GM21619 (cell line): Measurements from ENCODE around the gene MACC1.
"Not testable (repeated sequence)": the region's sequence is repeated elsewhere in the genome, so short reads cannot be mapped to it uniquely, and the experiment has no call there.

Experiments
- ATAC-seq: cut with Tn5 transposase; IDR thresholded peaks from one replicate; pipeline ENCODE4 v1.9.1; 2021; ENCODE audit not compliant: unreplicated experiment

Gene MACC1

DNA sequence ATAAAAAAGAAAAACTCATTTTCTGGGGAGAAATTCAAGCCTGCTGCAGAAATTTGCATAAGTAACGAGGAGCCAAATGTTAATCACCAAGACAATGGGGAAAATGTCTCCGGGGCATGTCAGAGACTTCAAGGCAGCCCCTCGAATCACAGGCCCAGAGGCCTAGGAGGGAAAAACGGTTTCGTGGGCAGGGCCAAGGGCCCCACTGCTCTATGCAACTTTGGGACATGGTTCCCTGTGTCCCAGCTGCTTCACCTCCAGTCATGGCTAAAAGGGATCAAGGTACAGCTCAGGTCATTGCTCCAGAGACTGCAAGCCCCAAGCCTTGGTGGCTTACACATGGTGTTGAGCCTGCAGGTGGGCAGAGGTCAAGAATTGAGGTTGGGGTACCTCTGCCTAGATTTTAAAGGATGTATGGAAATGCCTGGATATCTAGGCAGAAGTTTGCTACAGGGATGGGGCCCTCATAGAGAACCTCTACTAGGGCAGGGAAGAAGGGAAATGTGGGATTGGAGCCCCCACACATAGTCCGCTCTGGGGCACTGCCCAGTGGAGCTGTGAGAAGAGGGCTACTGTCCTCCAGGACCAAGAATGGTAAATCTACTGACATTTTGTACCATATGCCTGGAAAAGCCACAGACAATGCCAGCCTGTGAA, 8.4 kb downstream of the MACC1 start:
- ATAC-seq, result no peak

DNA sequence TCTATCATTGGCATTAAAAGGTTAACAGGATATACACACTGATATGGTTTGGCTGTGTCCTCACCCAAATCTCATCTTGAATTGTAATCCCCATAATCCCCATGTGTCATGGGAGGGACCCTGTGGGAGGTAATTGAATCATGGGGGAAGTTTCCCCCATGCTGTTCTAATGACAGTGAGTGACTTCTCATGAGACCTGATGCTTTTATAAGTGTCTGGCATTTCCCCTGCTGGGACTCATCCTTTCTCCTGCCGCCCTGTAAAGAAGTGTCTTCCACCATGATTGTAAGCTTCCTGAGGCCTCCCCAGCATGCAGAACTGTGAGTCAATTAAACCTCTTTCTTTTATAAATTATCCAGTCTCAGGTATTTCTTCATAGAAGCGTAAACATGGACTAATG, 9.4 kb downstream of the MACC1 start:
- ATAC-seq, result not testable (repeated sequence)

DNA sequence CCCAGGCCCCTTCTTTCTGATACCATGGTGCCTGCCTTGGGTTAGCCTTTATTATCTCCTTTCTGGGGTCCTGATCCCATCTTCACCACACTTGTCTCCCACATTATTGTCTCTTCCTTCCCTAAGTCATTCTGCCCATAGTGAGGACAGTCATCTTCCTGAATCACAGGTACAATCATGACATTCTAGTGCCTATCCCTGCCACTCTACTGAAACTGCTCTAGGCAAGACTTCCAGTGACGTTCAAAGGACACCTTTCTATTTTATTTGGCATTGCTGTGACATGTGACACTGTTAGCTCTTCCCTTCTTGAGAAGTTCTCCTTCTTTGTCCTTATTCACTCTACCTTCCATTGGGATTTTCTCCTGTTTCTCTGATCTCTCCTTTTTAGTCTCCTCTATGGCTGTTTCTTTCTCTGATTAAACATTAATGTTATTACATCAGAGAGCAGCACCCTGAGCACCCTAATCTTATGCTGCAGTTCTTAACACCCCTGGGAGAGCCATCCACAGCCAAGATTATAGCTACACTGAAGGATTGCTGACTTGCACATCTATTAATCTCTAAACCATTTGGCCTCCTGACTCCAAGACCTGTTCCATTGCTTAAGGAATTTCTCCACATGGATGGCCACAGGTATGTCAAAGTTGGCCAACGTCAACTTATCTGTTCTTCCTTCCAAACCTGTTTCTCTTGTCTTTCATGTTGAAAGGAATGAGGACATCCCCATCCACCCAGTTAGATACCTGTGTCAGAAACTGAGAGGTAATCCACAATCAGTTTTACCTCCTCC, 10.9 kb downstream of the MACC1 start:
- ATAC-seq, result no peak

DNA sequence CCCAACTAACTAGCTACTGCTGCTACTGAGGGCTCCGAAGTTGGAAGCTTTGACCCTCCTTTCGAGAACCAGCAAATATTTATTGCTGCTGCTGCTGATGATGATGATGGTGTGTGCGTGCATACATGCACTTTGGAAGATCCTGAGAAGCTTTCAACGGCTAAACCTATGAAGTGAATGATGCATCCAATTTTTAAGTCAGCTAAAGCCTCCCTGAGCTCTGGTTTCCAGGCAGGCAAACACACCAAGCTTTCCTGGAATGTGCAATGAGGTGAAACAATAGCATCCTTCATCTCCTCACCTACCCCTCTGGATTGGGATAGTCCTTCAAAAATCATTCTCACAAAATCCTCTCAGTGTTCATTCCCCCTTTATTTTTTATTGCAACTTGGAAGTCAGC, 13.9 kb downstream of the MACC1 start:
- no peak for ATAC-seq

- peak; percentile 34 for ATAC-seq
These were observed 15.8 kb downstream of the MACC1 start for GRCh38 chr7:20201380-20201779.

GRCh38 chr7:20200971-20201370, 16.2 kb downstream of the MACC1 start:
- ATAC-seq, result no peak

DNA sequence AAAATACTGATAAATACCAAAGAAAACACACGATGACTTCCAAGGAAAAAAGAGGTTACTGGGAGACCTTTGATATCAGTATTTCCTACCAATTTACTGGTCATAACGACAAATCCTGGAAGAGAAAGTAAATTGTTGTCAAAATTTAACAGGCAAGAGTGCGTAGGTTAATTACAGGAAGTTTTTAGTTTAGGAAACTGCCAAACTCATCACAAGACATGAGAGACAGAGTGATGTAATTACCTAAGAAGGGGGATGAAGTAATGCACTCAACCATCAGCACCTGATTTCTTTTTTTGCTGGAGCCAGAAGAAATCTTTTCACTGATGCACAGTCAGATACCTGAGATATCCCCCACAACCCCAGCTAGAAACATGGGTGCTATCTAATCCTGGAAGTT, 16.8 kb downstream of the MACC1 start:
- peak; percentile 33 for ATAC-seq

GRCh38 chr7:20199015-20199737, 18.0 kb downstream of the MACC1 start:
- ATAC-seq, result peak; percentile 84

DNA sequence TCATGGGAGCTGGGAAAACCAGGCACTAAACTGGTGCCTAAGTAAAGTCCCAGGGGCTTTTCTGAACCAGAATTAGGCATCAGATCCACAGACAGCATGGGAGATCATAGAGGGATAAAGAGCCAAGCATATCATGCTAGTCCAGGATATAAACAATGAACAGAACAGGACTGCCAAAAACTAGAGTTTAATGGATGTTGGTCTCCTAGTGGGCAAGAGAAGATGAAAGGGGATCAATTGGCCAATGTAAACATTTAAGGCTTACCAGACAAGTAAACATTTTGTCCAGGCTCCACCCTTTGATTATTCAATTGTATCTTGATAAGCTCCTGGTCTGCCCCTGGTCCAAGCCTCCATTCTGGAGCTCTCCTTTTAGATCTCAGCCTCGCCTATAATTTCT, 18.9 kb downstream of the MACC1 start:
- no peak for ATAC-seq

GRCh38 chr7:20197837-20198236, 19.3 kb downstream of the MACC1 start:
- no peak for ATAC-seq

GRCh38 chr7:20197125-20197748, 19.9 kb downstream of the MACC1 start:
- no peak for ATAC-seq

- no peak for ATAC-seq
These were observed 22.7 kb downstream of the MACC1 start for GRCh38 chr7:20194343-20194995.

GRCh38 chr7:20193873-20194272, 23.3 kb downstream of the MACC1 start:
- ATAC-seq, result no peak

- ATAC-seq, result peak; percentile 86
These were observed 23.9 kb downstream of the MACC1 start for GRCh38 chr7:20193242-20193777.

GRCh38 chr7:20191391-20191869, 25.8 kb downstream of the MACC1 start:
- no peak for ATAC-seq

DNA sequence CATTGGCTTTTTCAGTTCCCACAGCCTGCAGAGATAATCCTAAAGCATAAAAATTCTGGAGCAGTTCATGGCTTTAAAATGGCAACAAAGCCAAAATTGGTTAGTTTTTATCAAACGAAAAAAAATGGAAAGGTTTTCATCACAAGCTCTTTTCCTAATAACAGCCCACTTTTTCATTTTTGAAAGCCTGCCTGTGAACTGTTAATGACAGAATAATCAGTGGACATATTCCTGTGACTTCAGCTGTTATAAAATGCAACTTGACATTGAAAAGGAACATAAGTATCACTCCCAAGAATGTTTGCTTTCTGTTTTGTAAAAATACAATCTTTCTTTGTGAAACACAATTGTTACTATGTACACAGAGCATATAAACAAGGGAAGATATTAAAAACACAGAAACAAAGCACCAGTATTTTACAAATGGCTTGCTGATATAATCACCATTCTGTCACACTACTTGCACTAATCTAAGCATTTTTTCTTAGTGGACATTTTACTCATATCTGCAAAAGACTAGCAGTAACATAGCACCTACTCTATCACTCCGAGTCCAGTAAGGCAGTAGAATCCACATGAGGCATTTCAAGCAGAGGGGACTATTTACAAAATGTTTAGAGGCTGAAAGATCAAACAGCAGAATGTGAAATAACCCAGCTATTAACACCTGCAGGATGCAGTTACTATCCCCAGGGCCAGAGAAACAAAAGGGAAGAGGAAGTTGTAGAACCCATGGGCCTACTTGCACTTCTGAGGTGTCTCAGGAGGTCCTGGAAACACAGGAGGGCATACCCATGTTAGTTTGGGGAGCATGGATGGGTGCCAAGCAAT, 26.4 kb downstream of the MACC1 start:
- ATAC-seq, result no peak

- no peak for ATAC-seq
These were observed 27.3 kb downstream of the MACC1 start for GRCh38 chr7:20189852-20190251.

DNA sequence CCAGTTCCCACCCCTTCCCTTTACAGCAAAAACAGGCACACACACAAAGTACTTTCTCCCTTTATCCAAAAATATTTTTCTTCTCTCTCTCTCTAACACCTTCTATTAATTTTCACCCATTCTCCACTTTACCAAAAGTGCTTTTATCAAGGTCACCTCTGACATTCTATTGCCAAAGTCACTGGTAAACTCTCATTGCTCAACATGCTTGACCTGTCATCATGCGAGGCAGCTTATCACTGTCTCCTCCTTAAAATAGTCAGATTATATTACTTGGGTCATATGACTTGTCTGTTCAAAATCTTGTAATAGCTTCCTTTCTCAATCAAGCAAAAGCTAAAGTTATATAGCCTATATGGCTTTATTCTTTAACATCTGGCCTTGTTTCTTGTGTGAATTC, 28.6 kb downstream of the MACC1 start:
- ATAC-seq, result no peak

DNA sequence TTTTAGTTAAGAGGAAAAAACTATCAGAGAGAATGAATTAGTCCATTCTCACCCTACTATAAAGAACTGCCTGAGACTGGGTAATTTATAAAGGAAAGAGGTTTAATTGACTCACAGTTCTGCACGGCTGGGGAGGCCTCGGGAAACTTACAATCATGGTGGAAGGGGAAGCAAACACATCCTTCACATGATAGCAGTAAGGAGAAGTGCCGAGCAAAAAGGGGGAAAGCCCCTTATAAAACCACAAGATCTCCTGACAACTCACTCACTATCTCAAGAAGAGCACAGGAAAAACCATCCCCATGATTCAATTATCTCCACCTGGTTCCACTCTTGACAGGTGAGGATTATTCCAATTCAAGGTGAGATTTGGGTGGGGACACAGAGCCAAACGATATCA, 29.3 kb downstream of the MACC1 start:
- ATAC-seq, result not testable (repeated sequence)

DNA sequence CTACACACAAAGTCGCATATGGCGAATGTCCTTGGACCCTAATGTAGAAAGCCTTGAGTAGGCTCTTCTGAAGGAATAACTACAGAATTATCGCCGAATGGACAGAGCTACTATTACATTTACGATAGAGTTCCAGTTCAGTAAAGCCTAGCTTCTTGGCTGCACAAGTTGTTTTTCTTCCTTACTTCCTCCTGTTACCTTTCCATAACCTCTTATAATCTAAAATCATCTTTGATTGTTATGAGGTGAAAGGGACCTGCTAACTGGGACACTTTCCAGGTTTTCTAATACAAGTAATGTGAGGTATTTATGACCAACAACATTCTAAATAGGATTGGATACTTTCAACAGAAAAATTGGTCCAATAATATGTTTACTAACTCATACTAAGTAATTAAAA, 31.2 kb downstream of the MACC1 start:
- no peak for ATAC-seq
